Gastrocnemius medialis (tissue), 4 donors: ENCODE measurements around the gene MAML3. TPM values are rescaled to one million over a fixed set of nuclear protein-coding genes. Genes with fewer than 3 reads are reported as not detected.
A peak's percentile ranks its signal among the peaks of the same experiment; 100 is the strongest.

Experiments
- ATAC-seq, 2 donors: fragments of 150-250 bp; one replicate each; pipeline ENCODE4 v1.9.1; 2016
- DNase-seq, 2 donors: peaks; one replicate each; pipeline ENCODE4 v3.0.0-alpha.2; 2019
- H3K27ac ChIP-seq, 4 donors: fragments of 200-600 bp; sonication (generic); 1 replicate in 1 of 4; 2 replicates in 3 of 4; pipeline ENCODE4 v1.5.1; 2016 to 2018; ENCODE audit warnings: mild to moderate bottlenecking in 2 of 4, moderate library complexity in 1 of 4
- H3K27me3 ChIP-seq, 3 donors: fragments of 200-600 bp; sonication (generic) in 2 of 3; 1 replicate in 1 of 3; 2 replicates in 2 of 3; pipeline versions ENCODE4 v1.5.1 to v1.6.0; 2016 to 2019; ENCODE audit warnings: mild to moderate bottlenecking in 1 of 3, moderate library complexity in 1 of 3
- H3K36me3 ChIP-seq, 2 donors: fragments of 200-600 bp; sonication (generic) in 1 of 2; one replicate each; pipeline ENCODE4 v1.5.1; 2017 to 2018
- H3K4me1 ChIP-seq, 2 donors: fragments of 200-600 bp; sonication (generic) in 1 of 2; one replicate each; pipeline ENCODE4 v1.5.1; 2016 to 2017; ENCODE audit warnings: mild to moderate bottlenecking in 2 of 2
- H3K4me3 ChIP-seq, 4 donors: fragments of 200-600 bp; sonication (generic) in 3 of 4; 1 replicate in 1 of 4; 2 replicates in 3 of 4; pipeline ENCODE4 v1.5.1; 2016 to 2019; ENCODE audit warnings: mild to moderate bottlenecking in 2 of 4
- H3K9me3 ChIP-seq, 3 donors: fragments of 200-600 bp; sonication (generic) in 2 of 3; 1 replicate in 1 of 3; 2 replicates in 2 of 3; pipeline ENCODE4 v1.5.1; 2016 to 2019
- CTCF ChIP-seq, 5 experiments: fragments of 450-650 bp in 3 of 5; fragments of 200-600 bp in 2 of 5; sonication (generic) in 2 of 5; IDR thresholded peaks in 4 of 5; conservative IDR thresholded peaks in 1 of 5; 1 replicate in 4 of 5; 2 replicates in 1 of 5; pipeline ENCODE4 v1.5.1; 2016 to 2019; ENCODE audit warnings: antibody characterized with exemption in 5 of 5, mild to moderate bottlenecking in 3 of 5, moderate library complexity in 3 of 5
- POLR2A ChIP-seq, 2 donors: fragments of 450-650 bp; IDR thresholded peaks; one replicate each; pipeline ENCODE4 v1.6.1; 2017; ENCODE audit warnings: antibody characterized with exemption in 2 of 2, mild to moderate bottlenecking in 2 of 2, moderate library complexity in 2 of 2
- in situ Hi-C, 4 donors: fragments of 200-750 bp; cut with MboI; loops; one replicate each; pipeline versions ENCODE4 v1.15.0 to v1.8.0; 2017; ENCODE audit warnings: low sequenced_read_pairs in 4 of 4
- intact Hi-C: fragments of 100-400 bp; cut with DNase I; formaldehyde crosslinking; loops from one replicate; pipeline ENCODE4 v1.15.1; 2023; ENCODE audit warnings: low total_unique reads
- total RNA-seq, 4 donors: library from RNA; depleted of rRNA; stranded (reverse); fragments of >200 nt; gene quantifications; one replicate each; pipeline versions ENCODE4 v1.1.0 to v1.2.3, GENCODE V29; 2016

Gene MAML3
- total RNA-seq, 4 donors from 2014 or later: 0.98 to 1.5 (median 1.4) TPM

- in situ Hi-C loops (no loop called here), intact Hi-C loops (loop anchor here (10.0 kb wide), 1 partner anchor 127 kb away; no protein-coding TSS in a partner anchor)
- Histone ChIP-seq H3K9me3 (no peaks in the 10 kb centered on the region), H3K4me3 (no peak overlapping the region), H3K36me3 (no peaks in the 10 kb centered on the region), H3K27ac (peak overlapping the region in 1 of 4 donors; percentile 62), H3K27me3 (no peaks in the 10 kb centered on the region), H3K4me1 (peaks cover 55 to 57% of the 10 kb centered on the region in 2 donors)
- no peak for DNase-seq
- ATAC-seq: no peak
- TF ChIP-seq POLR2A (IDR thresholded peaks at IDR 0.05): no peak
- TF ChIP-seq CTCF (IDR thresholded peaks at IDR 0.05 in 4 of 5, conservative IDR thresholded peaks at IDR 0.05 in 1 of 5): no peak
Observed at GRCh38 chr4:139917896-139918295, 236.1 kb downstream of the MAML3 start.

DNA sequence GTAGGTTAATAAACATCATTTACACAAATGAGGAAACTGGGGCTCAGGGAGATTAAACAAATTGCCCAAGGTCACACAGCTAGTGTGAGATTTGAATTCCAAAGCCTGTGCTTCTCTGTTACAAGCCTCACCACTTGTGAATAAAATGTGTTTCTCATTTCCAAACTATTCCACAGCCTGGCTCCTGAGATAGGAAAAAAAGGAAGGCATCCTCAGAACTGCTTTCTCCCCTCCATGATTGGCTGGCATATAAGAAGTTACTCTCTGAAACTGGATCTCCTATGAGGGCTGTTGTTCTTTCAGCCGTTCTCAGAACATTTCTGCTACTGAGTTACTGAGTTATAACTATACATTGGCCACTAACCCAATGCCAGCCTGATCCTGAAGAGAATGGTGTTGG lies 237.9 kb downstream of the MAML3 start:
- in situ Hi-C loops: no loop called here
- H3K4me3 ChIP-seq: no peak overlapping the region
- no peak for TF ChIP-seq POLR2A (IDR thresholded peaks at IDR 0.05)
- TF ChIP-seq CTCF (IDR thresholded peaks at IDR 0.05 in 4 of 5, conservative IDR thresholded peaks at IDR 0.05 in 1 of 5): no peak
- no peaks in the 10 kb centered on the region for H3K9me3 ChIP-seq
- no peaks in the 10 kb centered on the region for H3K36me3 ChIP-seq
- no peaks in the 10 kb centered on the region for H3K27me3 ChIP-seq
- DNase-seq (no peak), ATAC-seq (no peak)
- intact Hi-C loops: loop anchor here (10.0 kb wide), 1 partner anchor 129 kb away; no protein-coding TSS in a partner anchor
- no peak overlapping the region for H3K27ac ChIP-seq
- H3K4me1 ChIP-seq: peaks cover 38 to 43% of the 10 kb centered on the region in 2 donors

DNA sequence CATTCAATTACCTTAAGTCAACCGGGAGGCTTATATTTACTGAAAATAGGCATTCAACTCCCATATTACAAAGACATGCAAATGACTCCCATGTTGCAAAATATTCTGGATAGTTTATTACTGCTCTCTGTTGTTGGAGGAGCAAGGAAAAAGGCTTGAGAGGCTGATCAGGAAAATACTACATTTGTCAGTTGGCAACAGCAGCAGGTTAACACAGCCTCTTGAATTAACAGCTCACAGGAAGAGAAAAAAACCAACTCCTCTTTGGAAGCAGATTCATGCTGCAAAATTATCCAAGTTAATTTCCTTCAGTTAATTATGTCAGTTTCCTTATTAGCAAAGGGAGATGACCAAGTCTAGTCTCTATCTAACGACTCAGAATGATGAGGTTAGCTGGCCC lies 238.9 kb downstream of the MAML3 start:
- Histone ChIP-seq H3K4me3 (no peak overlapping the region), H3K27ac (no peak overlapping the region), H3K36me3 (no peaks in the 10 kb centered on the region), H3K27me3 (no peaks in the 10 kb centered on the region), H3K9me3 (no peaks in the 10 kb centered on the region), H3K4me1 (peaks cover 28 to 33% of the 10 kb centered on the region in 2 donors)
- ATAC-seq (no peak), DNase-seq (no peak)
- in situ Hi-C loops: no loop called here
- intact Hi-C loops: loop anchor here (10.0 kb wide), 1 partner anchor 130 kb away; no protein-coding TSS in a partner anchor
- TF ChIP-seq CTCF (IDR thresholded peaks at IDR 0.05 in 4 of 5, conservative IDR thresholded peaks at IDR 0.05 in 1 of 5): no peak
- TF ChIP-seq POLR2A (IDR thresholded peaks at IDR 0.05): no peak

GRCh38 chr4:139913995-139914598 lies 239.9 kb downstream of the MAML3 start:
- intact Hi-C loops: loop anchor here (10.0 kb wide), 1 partner anchor 131 kb away; no protein-coding TSS in a partner anchor
- ATAC-seq (no peak), DNase-seq (no peak)
- in situ Hi-C loops: no loop called here
- no peak overlapping the region for H3K27ac ChIP-seq
- no peaks in the 10 kb centered on the region for H3K36me3 ChIP-seq
- TF ChIP-seq POLR2A (IDR thresholded peaks at IDR 0.05) (no peak), CTCF (IDR thresholded peaks at IDR 0.05 in 4 of 5, conservative IDR thresholded peaks at IDR 0.05 in 1 of 5) (no peak)
- peaks cover 18 to 24% of the 10 kb centered on the region in 2 donors for H3K4me1 ChIP-seq
- no peak overlapping the region for H3K4me3 ChIP-seq
- H3K27me3 ChIP-seq: no peaks in the 10 kb centered on the region
- H3K9me3 ChIP-seq: no peaks in the 10 kb centered on the region
